HepG2 (cell line): ENCODE data around the gene COMMD7. TPM values are rescaled to one million over a fixed set of nuclear protein-coding genes. Genes with fewer than 3 reads are reported as not detected.

Experiments used
- CBX2 ChIP-seq, 2 experiments: fragments of 200-600 bp in 1 of 2; sonication (generic); formaldehyde crosslinking in 1 of 2; IDR thresholded peaks; 2 replicates each; pipeline versions ENCODE4 v1.7.0 to v1.8.1; 2018 to 2022; ENCODE audit warnings: low read depth in 2 of 2, low read length in 1 of 2, mild to moderate bottlenecking in 1 of 2, missing genetic modification reagents in 1 of 2
- CEBPG ChIP-seq: IDR thresholded peaks from 2 replicates; pipeline ENCODE4 v1.6.1; 2016
- CREM ChIP-seq, 2 experiments: sonication (generic) in 1 of 2; formaldehyde crosslinking in 1 of 2; IDR thresholded peaks; 2 replicates each; pipeline versions ENCODE4 v1.4.0 to v1.6.1; 2016 to 2020; ENCODE audit warnings: antibody characterized with exemption in 1 of 2, mild to moderate bottlenecking in 1 of 2, missing genetic modification reagents in 1 of 2
- KDM1A ChIP-seq: IDR thresholded peaks from 2 replicates; pipeline ENCODE4 v1.6.1; 2016; ENCODE audit warnings: missing compliant biosample characterization
- MNT ChIP-seq: fragments of 450-650 bp; IDR thresholded peaks from 2 replicates; pipeline ENCODE4 v1.6.1; 2016
- RORA ChIP-seq: sonication (generic); formaldehyde crosslinking; IDR thresholded peaks from 2 replicates; pipeline ENCODE4 v1.5.0; 2020; ENCODE audit warnings: mild to moderate bottlenecking, missing genetic modification reagents, moderate library complexity
- SETDB1 ChIP-seq: sonication (generic); formaldehyde crosslinking; IDR thresholded peaks from 2 replicates; pipeline ENCODE4 v1.5.1; 2020; ENCODE audit warnings: missing genetic modification reagents, mild to moderate bottlenecking, borderline replicate concordance
- TFDP1 ChIP-seq: IDR thresholded peaks from 2 replicates; pipeline ENCODE4 v1.6.1; 2016; ENCODE audit warnings: missing compliant biosample characterization, missing genetic modification reagents, borderline replicate concordance
- THAP11 ChIP-seq: IDR thresholded peaks from 2 replicates; pipeline ENCODE4 v1.6.1; 2016; ENCODE audit warnings: missing biosample characterization, missing genetic modification reagents
- WIZ ChIP-seq: sonication (generic); formaldehyde crosslinking; IDR thresholded peaks from 2 replicates; pipeline ENCODE4 v1.5.1; 2020; ENCODE audit warnings: mild to moderate bottlenecking, missing genetic modification reagents
- ZBTB39 ChIP-seq: sonication (generic); formaldehyde crosslinking; IDR thresholded peaks from 2 replicates; pipeline ENCODE4 v1.5.0; 2020; ENCODE audit warnings: missing genetic modification reagents
- ZBTB4 ChIP-seq: sonication (generic); formaldehyde crosslinking; IDR thresholded peaks from 2 replicates; pipeline ENCODE4 v1.4.0; 2020; ENCODE audit warnings: missing genetic modification reagents, mild to moderate bottlenecking, borderline replicate concordance
- ZNF207 ChIP-seq: fragments of 450-650 bp; IDR thresholded peaks from 2 replicates; pipeline ENCODE4 v1.6.1; 2016; ENCODE audit warnings: antibody characterized with exemption, borderline replicate concordance
- ZNF343 ChIP-seq: sonication (generic); formaldehyde crosslinking; IDR thresholded peaks from 2 replicates; pipeline ENCODE4 v1.4.0; 2020; ENCODE audit warnings: mild to moderate bottlenecking, missing genetic modification reagents
- ZNF720 ChIP-seq: sonication (generic); formaldehyde crosslinking; IDR thresholded peaks from 2 replicates; pipeline ENCODE4 v1.4.0; 2020; ENCODE audit warnings: missing genetic modification reagents
- polyA plus RNA-seq, 8 experiments: library from polyadenylated mRNA; depleted of rRNA in 3 of 8; stranded (reverse) in 7 of 8; unstranded in 1 of 8; fragments of >200 nt; fragmentation: Illumina TruSeq in 4 of 8; extraction: Trizol in 4 of 8; gene quantifications; 2 replicates each; pipeline versions ENCODE4 v1.2.1 to v1.2.3, GENCODE V29; 2011 to 2016; ENCODE audit warnings: low read depth in 4 of 8, missing spikeins in 1 of 8, mixed read lengths in 1 of 8; ENCODE audit not compliant: insufficient read depth in 1 of 8
- total RNA-seq, 5 experiments: library from RNA; depleted of rRNA; stranded (reverse); fragments of >200 nt; fragmentation: Illumina TruSeq; extraction: Trizol; gene quantifications; 2 replicates each; pipeline ENCODE4 v1.2.3, GENCODE V29; 2016; ENCODE audit warnings: low read depth in 1 of 5

The COMMD7 gene
- total and polyA plus RNA-seq, 2 of the 13 experiments (the other 11 are each of a cell fraction or from before 2014, with no cell fraction given): 42.1 to 53.3 TPM

GRCh38 chr20:32685541-32686529 is 57.4 kb downstream of the COMMD7 start (continued):
- TF ChIP-seq ZBTB39 (CRISPR knock-in tag) (0 out of 2 replicates have a peak, but pooled peaks have one; percentile 60), TFDP1 (peak; percentile 90; the same call in 1 of the 2 replicates), THAP11 (CRISPR knock-in tag) (peak; percentile 83), MNT (0 out of 2 replicates have a peak, but pooled peaks have one; percentile 35), ZNF343 (CRISPR knock-in tag) (no peak), CEBPG (CRISPR knock-in tag) (peak; percentile 88), RORA (CRISPR knock-in tag) (0 out of 2 replicates have a peak, but pooled peaks have one; percentile 90), ZNF207 (no peak), WIZ (CRISPR knock-in tag) (no peak), CREM (IDR thresholded peaks at IDR 0.05) (peak; percentile 96), CREM (CRISPR knock-in tag; IDR thresholded peaks at IDR 0.05) (no peak), ZNF720 (CRISPR knock-in tag) (no peak), CBX2 (IDR thresholded peaks at IDR 0.05; ENCODE audit: low read depth, low read length) (no peak), CBX2 (CRISPR knock-in tag; IDR thresholded peaks at IDR 0.05; ENCODE audit: low read depth) (no peak), KDM1A (peak; percentile 80; the same call in 1 of the 2 replicates), SETDB1 (CRISPR knock-in tag) (no peak), ZBTB4 (CRISPR knock-in tag) (peak; percentile 90; the same call in 1 of the 2 replicates)
